Ishikawa (cell line): ENCODE measurements around the gene OSBPL6.

Experiments used
- CEBPB ChIP-seq: IDR thresholded peaks from 2 replicates; pipeline ENCODE4 v1.6.1; 2012
- EGR1 ChIP-seq: IDR thresholded peaks from 2 replicates; pipeline ENCODE4 v1.6.1; 2012
- EP300 ChIP-seq: IDR thresholded peaks from 2 replicates; pipeline ENCODE4 v1.6.1; 2012; ENCODE audit warnings: borderline replicate concordance
- MAX ChIP-seq: IDR thresholded peaks from 2 replicates; pipeline ENCODE4 v1.6.1; 2012
- NFIC ChIP-seq: IDR thresholded peaks from 2 replicates; pipeline ENCODE4 v1.6.1; 2012
- REST ChIP-seq: IDR thresholded peaks from 2 replicates; pipeline ENCODE4 v1.6.1; 2012; ENCODE audit warnings: low read depth, mild to moderate bottlenecking
- TAF1 ChIP-seq: IDR thresholded peaks from 2 replicates; pipeline ENCODE4 v1.6.1; 2012; ENCODE audit warnings: low read depth, mild to moderate bottlenecking
- USF1 ChIP-seq: IDR thresholded peaks from 2 replicates; pipeline ENCODE4 v1.6.1; 2012

- no peak for TF ChIP-seq EP300
- no peak for TF ChIP-seq REST
- TF ChIP-seq MAX, result no peak
- TF ChIP-seq EGR1, result no peak
- no peak for TF ChIP-seq CEBPB
- no peak for TF ChIP-seq TAF1
- no peak for TF ChIP-seq USF1
- no peak for TF ChIP-seq NFIC
Observed at GRCh38 chr2:178173657-178174056, 20.7 kb upstream of the OSBPL6 start.
